Stomach smooth muscle (tissue), 2 donors: ENCODE data around the gene BST2.

Experiments
- H3K27ac ChIP-seq: one replicate; pipeline ENCODE4 v1.7.0; 2013; ENCODE audit warnings: mild to moderate bottlenecking, low read length, inconsistent platforms
- H3K27me3 ChIP-seq, 2 donors: one replicate each; pipeline ENCODE4 v1.7.0; 2013; ENCODE audit warnings: low read length in 2 of 2; ENCODE audit not compliant: insufficient read depth in 2 of 2, control insufficient read depth in 1 of 2
- H3K36me3 ChIP-seq, 2 donors: one replicate each; pipeline ENCODE4 v1.7.0; 2013; ENCODE audit warnings: low read length in 2 of 2; ENCODE audit not compliant: control insufficient read depth in 2 of 2, insufficient read depth in 2 of 2
- H3K4me1 ChIP-seq: one replicate; pipeline ENCODE4 v1.7.0; 2013; ENCODE audit warnings: low read length; ENCODE audit not compliant: control insufficient read depth, insufficient read depth
- H3K4me3 ChIP-seq, 2 donors: one replicate each; pipeline ENCODE4 v1.7.0; 2013; ENCODE audit warnings: low read length in 2 of 2
- H3K9ac ChIP-seq, 2 donors: one replicate each; pipeline ENCODE4 v1.7.0; 2013; ENCODE audit warnings: low read length in 2 of 2, mild to moderate bottlenecking in 1 of 2
- H3K9me3 ChIP-seq, 2 donors: one replicate each; pipeline ENCODE4 v1.7.0; 2013; ENCODE audit warnings: low read length in 2 of 2; ENCODE audit not compliant: control insufficient read depth in 2 of 2
- donor health status: healthy.
- donor health status: Pancreatic carcinoma.

BST2 gene

GRCh38 chr19:17436094-17436873, 30.9 kb upstream of the BST2 start:
- H3K9me3 ChIP-seq = peaks cover 0 to 1% of the 10 kb centered on the region in 2 donors
- H3K4me1 ChIP-seq = no peaks in the 10 kb centered on the region
- no peak overlapping the region for H3K9ac ChIP-seq
- H3K27me3 ChIP-seq = no peaks in the 10 kb centered on the region
- peaks cover 0 to 3% of the 10 kb centered on the region in 2 donors for H3K36me3 ChIP-seq
- H3K4me3 ChIP-seq = no peak overlapping the region
- no peak overlapping the region for H3K27ac ChIP-seq

GRCh38 chr19:17435218-17435617, 29.8 kb upstream of the BST2 start:
- Histone ChIP-seq H3K27ac (no peak overlapping the region), H3K9ac (no peak overlapping the region), H3K4me3 (no peak overlapping the region), H3K9me3 (no peaks in the 10 kb centered on the region), H3K36me3 (peaks cover 0 to 3% of the 10 kb centered on the region in 2 donors), H3K27me3 (no peaks in the 10 kb centered on the region), H3K4me1 (no peaks in the 10 kb centered on the region)

- Histone ChIP-seq H3K4me1 (no peaks in the 10 kb centered on the region), H3K9ac (no peak overlapping the region), H3K4me3 (no peak overlapping the region), H3K36me3 (peaks cover 0 to 3% of the 10 kb centered on the region in 2 donors), H3K27ac (no peak overlapping the region), H3K9me3 (no peaks in the 10 kb centered on the region), H3K27me3 (no peaks in the 10 kb centered on the region)
Observed at GRCh38 chr19:17431417-17431816, 26.0 kb upstream of the BST2 start.

GRCh38 chr19:17429641-17430113, 24.2 kb upstream of the BST2 start:
- Histone ChIP-seq H3K4me3 (no peak overlapping the region), H3K9me3 (no peaks in the 10 kb centered on the region), H3K27me3 (no peaks in the 10 kb centered on the region), H3K9ac (no peak overlapping the region), H3K27ac (no peak overlapping the region), H3K4me1 (no peaks in the 10 kb centered on the region), H3K36me3 (no peaks in the 10 kb centered on the region)

- Histone ChIP-seq H3K4me3 (no peak overlapping the region), H3K27ac (no peak overlapping the region), H3K9me3 (no peaks in the 10 kb centered on the region), H3K27me3 (no peaks in the 10 kb centered on the region), H3K9ac (no peak overlapping the region), H3K4me1 (peaks cover 8% of the 10 kb centered on the region), H3K36me3 (peaks cover 0 to 5% of the 10 kb centered on the region in 2 donors)
Observed at GRCh38 chr19:17424743-17425365, 19.4 kb upstream of the BST2 start.

- no peak overlapping the region for H3K9ac ChIP-seq
- peaks cover 10% of the 10 kb centered on the region for H3K4me1 ChIP-seq
- no peaks in the 10 kb centered on the region for H3K9me3 ChIP-seq
- peaks cover 0 to 5% of the 10 kb centered on the region in 2 donors for H3K36me3 ChIP-seq
- no peaks in the 10 kb centered on the region for H3K27me3 ChIP-seq
- no peak overlapping the region for H3K4me3 ChIP-seq
- H3K27ac ChIP-seq = no peak overlapping the region
Observed at GRCh38 chr19:17423429-17424208, 18.2 kb upstream of the BST2 start.

GRCh38 chr19:17421942-17422341, 16.5 kb upstream of the BST2 start:
- Histone ChIP-seq H3K27me3 (no peaks in the 10 kb centered on the region), H3K4me1 (peaks cover 10% of the 10 kb centered on the region), H3K4me3 (no peak overlapping the region), H3K9ac (no peak overlapping the region), H3K36me3 (peaks cover 0 to 5% of the 10 kb centered on the region in 2 donors), H3K27ac (no peak overlapping the region), H3K9me3 (no peaks in the 10 kb centered on the region)

GRCh38 chr19:17420475-17420924, 15.1 kb upstream of the BST2 start:
- Histone ChIP-seq H3K27me3 (no peaks in the 10 kb centered on the region), H3K4me3 (peak overlapping the region; percentile 81 to 84), H3K27ac (no peak overlapping the region), H3K4me1 (peaks cover 10% of the 10 kb centered on the region), H3K9ac (peak overlapping the region; percentile 49 to 55), H3K9me3 (no peaks in the 10 kb centered on the region), H3K36me3 (peaks cover 0 to 5% of the 10 kb centered on the region in 2 donors)

GRCh38 chr19:17419621-17420474, 14.4 kb upstream of the BST2 start, which contains the start of gene MVB12A:
Gene MVB12A (plus strand): TSS chr19:17420047. CDS start chr19:17420136, 89 bp downstream.
- Histone ChIP-seq H3K27ac (peak within 1 kb of the TSS; percentile 70), H3K27me3 (no peaks in the 10 kb centered on the region), H3K9ac (peak within 1 kb of the TSS; percentile 54 to 74), H3K9me3 (no peaks in the 10 kb centered on the region), H3K4me3 (peak within 1 kb of the TSS; percentile 81 to 84), H3K36me3 (peaks cover 0 to 5% of the 10 kb centered on the region in 2 donors), H3K4me1 (peaks cover 10% of the 10 kb centered on the region)
